OCI-LY7 (cell line): Measurements from ENCODE around the gene VEGFD. TPM values are rescaled to one million over a fixed set of nuclear protein-coding genes. Genes with fewer than 3 reads are reported as not detected.

Source experiments
- BruUV-seq: library from RNA; stranded (reverse); fragments of 400-500 nt; replicated peaks from 2 replicates; lab custom pipeline; 2021; lab: Mats Ljungman, UMichigan
- CTCF ChIA-PET: fragments of 300-600 bp; sonication (Branson Sonifier 250); formaldehyde crosslinking; loops from one replicate; lab custom pipeline; 2022; ENCODE audit warnings: antibody characterized with exemption; ENCODE audit not compliant: unreplicated experiment; lab: Charles Lee
- POLR2A ChIA-PET: fragments of 300-600 bp; sonication (Branson Sonifier 250); formaldehyde crosslinking; loops from one replicate; lab custom pipeline; 2022; ENCODE audit warnings: antibody characterized with exemption; lab: Charles Lee
- DNase-seq: peaks from one replicate; pipeline ENCODE4 v3.0.0-alpha.2; 2015; ENCODE audit warnings: low spot score
- H2AFZ ChIP-seq: fragments of 200-600 bp; sonication (generic), shearing (Covaris generic); 2 replicates; pipeline ENCODE4 v1.6.1; 2014; ENCODE audit warnings: mild to moderate bottlenecking, antibody characterized with exemption, low read length, moderate library complexity
- H3K27ac ChIP-seq: fragments of 200-600 bp; sonication (generic); 2 replicates; pipeline ENCODE4 v1.5.1; 2014; ENCODE audit warnings: mixed run types, low read depth, mild to moderate bottlenecking, moderate library complexity, low read length, inconsistent platforms; ENCODE audit not compliant: poor library complexity, severe bottlenecking
- H3K36me3 ChIP-seq: fragments of 200-600 bp; sonication (generic); 2 replicates; pipeline ENCODE4 v1.6.1; 2014; ENCODE audit warnings: mild to moderate bottlenecking, antibody characterized with exemption, low read length, moderate library complexity, mixed read lengths; ENCODE audit not compliant: insufficient read depth
- H3K4me1 ChIP-seq: fragments of 200-600 bp; sonication (generic); 2 replicates; pipeline ENCODE4 v1.5.1; 2014; ENCODE audit warnings: mild to moderate bottlenecking, low read length; ENCODE audit not compliant: insufficient read depth, poor library complexity, severe bottlenecking
- H3K4me2 ChIP-seq: fragments of 200-600 bp; sonication (generic); 2 replicates; pipeline ENCODE4 v1.6.1; 2014; ENCODE audit warnings: mild to moderate bottlenecking, low read length
- H3K4me3 ChIP-seq: fragments of 200-600 bp; sonication (generic); 2 replicates; pipeline ENCODE4 v1.5.1; 2014; ENCODE audit warnings: mild to moderate bottlenecking, low read depth, low read length; ENCODE audit not compliant: poor library complexity, severe bottlenecking
- H3K79me2 ChIP-seq: fragments of 200-600 bp; sonication (generic); 2 replicates; pipeline ENCODE4 v1.6.1; 2016; ENCODE audit warnings: low read depth, mild to moderate bottlenecking, low read length, moderate library complexity, mixed read lengths; ENCODE audit not compliant: insufficient read depth
- H3K9me2 ChIP-seq: fragments of 200-600 bp; sonication (generic); 2 replicates; pipeline ENCODE4 v1.6.1; 2016; ENCODE audit warnings: mild to moderate bottlenecking, low read length, mixed read lengths; ENCODE audit not compliant: insufficient read depth
- H3K9me3 ChIP-seq: fragments of 200-600 bp; sonication (generic); 2 replicates; pipeline ENCODE4 v1.6.1; 2014; ENCODE audit warnings: mild to moderate bottlenecking, mixed run types, low read length, mixed read lengths
- H4K20me1 ChIP-seq: fragments of 200-600 bp; sonication (generic); 2 replicates; pipeline ENCODE4 v1.6.1; 2014; ENCODE audit warnings: mild to moderate bottlenecking, antibody characterized with exemption, low read length, moderate library complexity, mixed read lengths; ENCODE audit not compliant: insufficient read depth
- CTCF ChIP-seq: fragments of 200-600 bp; sonication (generic); conservative IDR thresholded peaks from 2 replicates; pipeline ENCODE4 v1.5.1; 2014; ENCODE audit warnings: mild to moderate bottlenecking, antibody characterized with exemption, low read length, moderate library complexity, mixed read lengths
- EZH2phosphoT487 ChIP-seq: fragments of 200-600 bp; sonication (generic); IDR thresholded peaks from 2 replicates; pipeline ENCODE4 v1.6.1; 2018; ENCODE audit warnings: low read depth, borderline replicate concordance, mild to moderate bottlenecking, mixed run types, antibody characterized with exemption, low read length, moderate library complexity, mixed read lengths
- intact Hi-C: fragments of 100-400 bp; cut with micrococcal nuclease; formaldehyde crosslinking; loops from one replicate; pipeline ENCODE4 v1.10.0; 2022; ENCODE audit not compliant: unreplicated experiment
- total RNA-seq, 2 experiments: library from RNA; depleted of rRNA in 1 of 2; stranded (reverse); fragments of >200 nt in 1 of 2; shearing (Covaris generic) in 1 of 2; gene quantifications; 2 replicates each; pipeline ENCODE4 v1.2.3, GENCODE V29; 2014 to 2022

Gene VEGFD
- total RNA-seq, 2 experiments from 2014 or later = not detected

DNA sequence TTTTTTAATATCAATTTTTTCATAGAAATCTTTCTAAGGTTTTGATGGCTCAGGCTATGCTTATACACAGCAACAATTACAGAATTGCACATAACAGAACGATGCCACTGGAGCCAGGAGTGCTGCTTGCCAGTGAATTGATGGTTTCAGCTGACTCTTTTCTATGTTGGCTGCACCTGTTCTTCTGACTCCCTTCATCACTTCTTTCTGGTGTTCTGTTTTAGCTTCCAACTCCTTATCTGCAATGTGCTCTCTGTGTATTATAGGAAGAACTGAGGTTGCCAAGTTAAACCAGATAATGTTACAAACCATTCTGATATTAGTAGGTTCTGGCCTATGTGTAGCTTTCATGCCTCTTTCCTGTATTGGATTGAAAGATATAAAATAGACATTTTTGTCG is 11.6 kb upstream of the VEGFD start:
- Histone ChIP-seq H3K79me2 (no peaks in the 10 kb centered on the region), H3K4me2 (no peak overlapping the region), H3K36me3 (no peaks in the 10 kb centered on the region), H4K20me1 (no peaks in the 10 kb centered on the region), H3K9me3 (no peaks in the 10 kb centered on the region), H3K9me2 (no peaks in the 10 kb centered on the region), H3K27ac (no peak overlapping the region), H3K4me3 (no peak overlapping the region), H2AFZ (no peak overlapping the region), H3K4me1 (no peaks in the 10 kb centered on the region)
- POLR2A ChIA-PET = interaction anchor here (0.6 kb wide), 1 partner anchor 661 kb away, joined by 3 read pairs; no protein-coding TSS in a partner anchor
- intact Hi-C loops = no loop called here
- TF ChIP-seq EZH2phosphoT487 = no peak
- TF ChIP-seq CTCF = no peak
- CTCF ChIA-PET = no interaction called here
- BruUV-seq = no TSS peak
- no peak for DNase-seq

GRCh38 chrX:15391850-15392249 is 7.6 kb upstream of the VEGFD start:
- Histone ChIP-seq H3K27ac (no peak overlapping the region), H3K9me3 (no peaks in the 10 kb centered on the region), H3K4me3 (no peak overlapping the region), H3K4me1 (no peaks in the 10 kb centered on the region), H3K9me2 (no peaks in the 10 kb centered on the region), H4K20me1 (no peaks in the 10 kb centered on the region), H3K4me2 (no peak overlapping the region), H3K79me2 (no peaks in the 10 kb centered on the region), H2AFZ (no peak overlapping the region), H3K36me3 (no peaks in the 10 kb centered on the region)
- DNase-seq = no peak
- CTCF ChIA-PET = no interaction called here
- POLR2A ChIA-PET = no interaction called here
- BruUV-seq = no TSS peak
- intact Hi-C loops = no loop called here
- TF ChIP-seq CTCF = no peak
- TF ChIP-seq EZH2phosphoT487 = no peak

DNA sequence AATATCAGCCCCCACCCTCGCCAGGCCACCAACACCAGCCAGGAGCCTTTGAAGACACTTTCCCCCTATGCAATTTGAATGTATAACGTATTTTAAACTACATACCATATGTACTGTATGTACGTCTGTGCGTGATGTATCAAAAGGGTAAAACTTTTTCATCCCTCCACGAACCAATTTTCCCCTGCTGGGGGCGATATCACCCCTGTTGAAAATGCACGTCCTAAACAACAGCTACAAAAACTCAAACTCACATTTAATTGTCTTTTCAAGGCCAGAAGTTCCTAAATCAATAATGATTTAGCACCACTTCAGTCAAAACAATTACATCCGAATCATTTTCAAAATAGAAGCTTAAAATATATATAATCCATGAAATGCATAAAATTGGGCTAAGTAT is 1.4 kb downstream of the VEGFD start:
- no peaks in the 10 kb centered on the region for H3K9me3 ChIP-seq
- no peak overlapping the region for H3K27ac ChIP-seq
- H2AFZ ChIP-seq = no peak overlapping the region
- no peaks in the 10 kb centered on the region for H3K79me2 ChIP-seq
- no peaks in the 10 kb centered on the region for H3K9me2 ChIP-seq
- TF ChIP-seq EZH2phosphoT487 (no peak), CTCF (peak; percentile 54)
- BruUV-seq = no TSS peak
- intact Hi-C loops = no loop called here
- CTCF ChIA-PET = interaction anchor here (2.2 kb wide), 1 partner anchor 84 kb away, joined by 10 read pairs; no protein-coding TSS in a partner anchor
- no peaks in the 10 kb centered on the region for H3K36me3 ChIP-seq
- no peak for DNase-seq
- no peaks in the 10 kb centered on the region for H3K4me1 ChIP-seq
- H4K20me1 ChIP-seq = no peaks in the 10 kb centered on the region
- no peak overlapping the region for H3K4me3 ChIP-seq
- POLR2A ChIA-PET = no interaction called here
- H3K4me2 ChIP-seq = no peak overlapping the region
